ENCODE results near the gene CAMK2B.

Gene CAMK2B

DNA sequence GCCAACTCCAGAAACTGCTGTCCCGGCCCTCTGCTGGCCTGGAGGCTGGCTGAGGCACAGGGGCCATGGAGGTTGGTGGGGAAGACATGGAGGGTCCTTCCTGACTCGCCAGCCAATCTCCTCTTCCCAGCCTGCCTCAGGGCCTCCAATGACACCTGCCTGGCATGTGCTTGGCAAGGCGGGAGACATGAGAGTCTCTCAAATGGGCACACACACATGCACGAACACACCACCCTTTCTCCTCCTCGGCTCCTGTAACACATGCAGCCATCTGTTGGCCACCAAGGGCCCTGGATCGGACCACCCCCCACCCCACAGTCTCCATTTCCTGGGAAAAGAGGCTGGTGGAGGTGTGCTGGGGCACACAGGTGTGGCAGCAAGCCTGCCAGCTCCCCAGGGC lies 68.2 kb downstream of the CAMK2B start:
- whole genome bisulfite sequencing (ENCODE audit: extremely low coverage, insufficient coverage, low lambda C conversion rate) = no CpG with 5 or more reads among the region's 6 CpGs
- Histone ChIP-seq H3K27me3 (ENCODE audit: insufficient read depth, low read length, poor library complexity) (no peaks in the 10 kb centered on the region), H3K79me1 (ENCODE audit: low read length) (no peaks in the 10 kb centered on the region), H2AK5ac (ENCODE audit: low read length) (no peak overlapping the region), H3K27ac (ENCODE audit: low read depth, low read length) (no peak overlapping the region), H3K18ac (ENCODE audit: low read length) (no peak overlapping the region), H2BK15ac (replicated peaks; ENCODE audit: low read depth) (no peak overlapping the region), H4K5ac (ENCODE audit: low read length) (no peak overlapping the region), H3K4me2 (ENCODE audit: low read length) (no peak overlapping the region), H3K79me2 (ENCODE audit: control insufficient read depth, insufficient read depth, low read length) (no peaks in the 10 kb centered on the region), H3K4me1 (ENCODE audit: control insufficient read depth, low read depth, low read length) (no peaks in the 10 kb centered on the region), H3K9ac (ENCODE audit: low read length) (no peak overlapping the region), H3K4ac (ENCODE audit: low read depth, low read length) (no peak overlapping the region), H2BK120ac (ENCODE audit: low read depth, low read length) (no peak overlapping the region), H3K4me3 (ENCODE audit: low read length) (no peak overlapping the region), H2BK5ac (ENCODE audit: low read length) (no peak overlapping the region), H3K56ac (ENCODE audit: low read length) (no peak overlapping the region), H4K8ac (ENCODE audit: low read depth, low read length) (no peak overlapping the region), H3K23ac (ENCODE audit: low read length) (no peak overlapping the region), H3K36me3 (ENCODE audit: control insufficient read depth, insufficient read depth, low read length) (no peaks in the 10 kb centered on the region)
- no peak for DNase-seq

DNA sequence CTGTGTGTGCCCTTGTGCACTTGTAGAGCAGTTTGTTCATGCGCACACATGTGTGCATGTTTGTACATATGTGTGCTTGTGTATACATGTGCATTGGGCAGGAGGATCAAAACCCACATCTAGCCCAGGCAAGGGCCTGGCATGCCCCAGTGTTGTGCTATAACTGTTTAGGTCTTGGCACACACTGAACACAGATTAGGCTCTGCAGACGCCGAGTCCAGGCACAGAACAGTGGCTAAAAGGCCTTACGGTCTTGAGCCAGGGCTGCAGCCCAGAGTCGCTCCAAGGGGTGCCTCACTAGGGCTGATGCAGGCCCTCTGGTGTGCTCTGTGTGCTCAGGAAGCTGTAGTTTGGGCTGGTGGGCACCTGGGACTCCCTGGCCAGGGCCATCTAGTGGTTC lies 68.9 kb downstream of the CAMK2B start:
- no peak overlapping the region for H3K18ac ChIP-seq (ENCODE audit: low read length)
- H3K4me3 ChIP-seq (ENCODE audit: low read length) = no peak overlapping the region
- no peak overlapping the region for H2AK5ac ChIP-seq (ENCODE audit: low read length)
- H2BK5ac ChIP-seq (ENCODE audit: low read length) = no peak overlapping the region
- H3K9ac ChIP-seq (ENCODE audit: low read length) = no peak overlapping the region
- no CpG with 5 or more reads among the region's 5 CpGs for WGBS (ENCODE audit: extremely low coverage, insufficient coverage, low lambda C conversion rate)
- H3K27me3 ChIP-seq (ENCODE audit: insufficient read depth, low read length, poor library complexity) = no peaks in the 10 kb centered on the region
- H3K23ac ChIP-seq (ENCODE audit: low read length) = no peak overlapping the region
- no peak overlapping the region for H3K56ac ChIP-seq (ENCODE audit: low read length)
- H3K79me2 ChIP-seq (ENCODE audit: control insufficient read depth, insufficient read depth, low read length) = no peaks in the 10 kb centered on the region
- H3K4ac ChIP-seq (ENCODE audit: low read depth, low read length) = no peak overlapping the region
- H3K79me1 ChIP-seq (ENCODE audit: low read length) = no peaks in the 10 kb centered on the region
- no peak overlapping the region for H2BK120ac ChIP-seq (ENCODE audit: low read depth, low read length)
- H3K27ac ChIP-seq (ENCODE audit: low read depth, low read length) = no peak overlapping the region
- H4K5ac ChIP-seq (ENCODE audit: low read length) = no peak overlapping the region
- H3K4me1 ChIP-seq (ENCODE audit: control insufficient read depth, low read depth, low read length) = no peaks in the 10 kb centered on the region
- no peak overlapping the region for H2BK15ac ChIP-seq (replicated peaks; ENCODE audit: low read depth)
- H3K36me3 ChIP-seq (ENCODE audit: control insufficient read depth, insufficient read depth, low read length) = no peaks in the 10 kb centered on the region
- no peak overlapping the region for H4K8ac ChIP-seq (ENCODE audit: low read depth, low read length)
- no peak overlapping the region for H3K4me2 ChIP-seq (ENCODE audit: low read length)
- no peak for DNase-seq

DNA sequence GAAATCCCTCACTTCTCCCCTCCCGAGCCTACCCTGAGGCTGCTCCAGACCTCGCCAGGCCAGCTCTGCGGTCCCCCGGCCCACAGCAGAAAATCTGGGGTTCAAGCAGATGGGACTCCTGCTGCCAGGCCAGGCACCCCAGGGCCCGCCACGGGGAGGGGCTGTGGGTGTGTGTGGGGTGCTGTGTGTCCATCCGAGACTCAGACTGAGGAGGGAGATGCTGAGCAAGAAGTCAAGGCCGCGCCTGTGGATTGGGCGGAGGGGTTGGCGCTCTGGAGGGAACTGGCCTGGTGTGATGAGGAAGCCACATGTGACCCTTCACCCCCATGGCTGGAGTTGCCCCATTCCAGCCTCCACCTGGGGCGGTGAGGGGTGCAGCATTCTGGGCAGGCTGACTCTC lies 73.5 kb downstream of the CAMK2B start:
- Histone ChIP-seq H3K4ac (ENCODE audit: low read depth, low read length) (no peak overlapping the region), H3K4me3 (ENCODE audit: low read length) (no peak overlapping the region), H3K9ac (ENCODE audit: low read length) (no peak overlapping the region)

DNA sequence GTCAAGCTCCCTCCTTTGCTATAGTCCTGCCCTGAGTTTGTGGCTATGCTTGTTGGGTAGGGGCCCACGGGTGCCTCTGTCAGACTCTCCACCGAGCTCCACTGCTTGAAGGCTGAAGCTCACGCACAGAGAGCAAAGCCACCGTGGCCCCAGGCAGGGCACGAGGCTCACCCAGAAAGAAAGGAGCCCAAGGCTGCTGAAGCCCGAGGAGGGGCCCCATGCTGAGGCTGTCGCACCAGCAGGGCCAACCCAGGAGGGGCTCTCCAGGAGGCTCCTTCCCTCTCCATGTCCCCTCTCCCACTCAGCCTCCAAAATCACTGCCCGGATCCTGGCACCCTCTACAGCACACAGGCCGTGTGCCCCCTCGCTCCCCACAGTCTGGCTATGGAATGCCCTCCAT lies 74.1 kb downstream of the CAMK2B start:
- no peaks in the 10 kb centered on the region for H3K79me1 ChIP-seq (ENCODE audit: low read length)
- H3K27me3 ChIP-seq (ENCODE audit: insufficient read depth, low read length, poor library complexity) = no peaks in the 10 kb centered on the region
- H2AK5ac ChIP-seq (ENCODE audit: low read length) = no peak overlapping the region
- no peaks in the 10 kb centered on the region for H3K4me1 ChIP-seq (ENCODE audit: control insufficient read depth, low read depth, low read length)
- H3K4me2 ChIP-seq (ENCODE audit: low read length) = no peak overlapping the region
- H3K9ac ChIP-seq (ENCODE audit: low read length) = no peak overlapping the region
- H3K4ac ChIP-seq (ENCODE audit: low read depth, low read length) = no peak overlapping the region
- H3K18ac ChIP-seq (ENCODE audit: low read length) = no peak overlapping the region
- no peak overlapping the region for H2BK15ac ChIP-seq (replicated peaks; ENCODE audit: low read depth)
- H3K79me2 ChIP-seq (ENCODE audit: control insufficient read depth, insufficient read depth, low read length) = no peaks in the 10 kb centered on the region
- H2BK5ac ChIP-seq (ENCODE audit: low read length) = no peak overlapping the region
- no peak overlapping the region for H3K27ac ChIP-seq (ENCODE audit: low read depth, low read length)
- H3K23ac ChIP-seq (ENCODE audit: low read length) = no peak overlapping the region
- no peak overlapping the region for H4K5ac ChIP-seq (ENCODE audit: low read length)
- no peak overlapping the region for H3K4me3 ChIP-seq (ENCODE audit: low read length)
- no peak overlapping the region for H3K56ac ChIP-seq (ENCODE audit: low read length)
- no peak for DNase-seq
- no peaks in the 10 kb centered on the region for H3K36me3 ChIP-seq (ENCODE audit: control insufficient read depth, insufficient read depth, low read length)
- WGBS (ENCODE audit: extremely low coverage, insufficient coverage, low lambda C conversion rate) = no CpG with 5 or more reads among the region's 10 CpGs
- no peak overlapping the region for H4K8ac ChIP-seq (ENCODE audit: low read depth, low read length)
- no peak overlapping the region for H2BK120ac ChIP-seq (ENCODE audit: low read depth, low read length)

More for the DNA sequence above, 73.5 kb downstream of the CAMK2B start:
- Histone ChIP-seq H3K27ac (ENCODE audit: low read depth, low read length) (no peak overlapping the region), H3K23ac (ENCODE audit: low read length) (no peak overlapping the region), H2BK5ac (ENCODE audit: low read length) (no peak overlapping the region), H3K36me3 (ENCODE audit: control insufficient read depth, insufficient read depth, low read length) (no peaks in the 10 kb centered on the region), H3K56ac (ENCODE audit: low read length) (no peak overlapping the region), H3K27me3 (ENCODE audit: insufficient read depth, low read length, poor library complexity) (no peaks in the 10 kb centered on the region), H4K8ac (ENCODE audit: low read depth, low read length) (no peak overlapping the region), H3K4me2 (ENCODE audit: low read length) (no peak overlapping the region), H2BK15ac (replicated peaks; ENCODE audit: low read depth) (no peak overlapping the region), H2AK5ac (ENCODE audit: low read length) (no peak overlapping the region), H3K79me2 (ENCODE audit: control insufficient read depth, insufficient read depth, low read length) (no peaks in the 10 kb centered on the region), H3K18ac (ENCODE audit: low read length) (no peak overlapping the region), H2BK120ac (ENCODE audit: low read depth, low read length) (no peak overlapping the region), H4K5ac (ENCODE audit: low read length) (no peak overlapping the region), H3K4me1 (ENCODE audit: control insufficient read depth, low read depth, low read length) (no peaks in the 10 kb centered on the region), H3K79me1 (ENCODE audit: low read length) (no peaks in the 10 kb centered on the region)
- no peak for DNase-seq
- no CpG with 5 or more reads among the region's 12 CpGs for WGBS (ENCODE audit: extremely low coverage, insufficient coverage, low lambda C conversion rate)

DNA sequence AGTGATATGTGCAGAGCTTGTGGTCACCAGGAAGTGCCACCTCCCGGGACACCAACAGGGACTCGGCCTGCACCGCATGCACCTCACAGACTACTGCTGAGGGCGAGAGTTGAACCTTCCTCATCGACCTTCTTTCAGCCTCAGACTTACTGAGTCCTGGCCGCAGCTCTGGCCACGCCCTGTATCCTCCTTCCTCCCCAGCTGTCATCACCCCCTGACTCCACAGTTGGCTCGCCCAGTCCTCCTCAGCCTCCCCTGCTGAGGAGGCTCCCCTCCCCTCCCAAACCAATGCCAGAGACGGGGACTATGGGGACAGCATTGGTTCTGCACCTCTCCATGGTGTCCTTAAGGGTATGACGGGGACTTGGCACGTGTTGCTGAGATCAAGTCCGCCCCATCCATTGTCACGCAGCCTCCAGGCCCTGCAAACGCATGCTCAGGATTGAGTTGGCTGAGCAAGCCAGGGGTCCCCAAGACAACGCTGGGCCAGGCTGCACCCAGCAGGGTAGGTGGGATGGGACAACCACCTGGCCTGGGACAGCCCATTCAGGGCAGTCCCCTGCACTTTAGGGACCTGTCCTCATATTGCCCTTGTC lies 75.7 kb downstream of the CAMK2B start:
- no peak for DNase-seq
- H3K9ac ChIP-seq (ENCODE audit: low read length) = no peak overlapping the region

More for the DNA sequence above, 75.7 kb downstream of the CAMK2B start:
- WGBS (ENCODE audit: extremely low coverage, insufficient coverage, low lambda C conversion rate) = no CpG with 5 or more reads among the region's 15 CpGs
- Histone ChIP-seq H3K4ac (ENCODE audit: low read depth, low read length) (no peak overlapping the region), H2AK5ac (ENCODE audit: low read length) (no peak overlapping the region), H3K4me2 (ENCODE audit: low read length) (no peak overlapping the region), H2BK5ac (ENCODE audit: low read length) (no peak overlapping the region), H2BK15ac (replicated peaks; ENCODE audit: low read depth) (no peak overlapping the region), H3K23ac (ENCODE audit: low read length) (no peak overlapping the region), H3K4me1 (ENCODE audit: control insufficient read depth, low read depth, low read length) (no peaks in the 10 kb centered on the region), H4K5ac (ENCODE audit: low read length) (no peak overlapping the region), H4K8ac (ENCODE audit: low read depth, low read length) (no peak overlapping the region), H3K27ac (ENCODE audit: low read depth, low read length) (no peak overlapping the region), H3K18ac (ENCODE audit: low read length) (no peak overlapping the region), H3K79me2 (ENCODE audit: control insufficient read depth, insufficient read depth, low read length) (no peaks in the 10 kb centered on the region), H3K27me3 (ENCODE audit: insufficient read depth, low read length, poor library complexity) (no peaks in the 10 kb centered on the region), H2BK120ac (ENCODE audit: low read depth, low read length) (no peak overlapping the region), H3K79me1 (ENCODE audit: low read length) (no peaks in the 10 kb centered on the region), H3K4me3 (ENCODE audit: low read length) (no peak overlapping the region), H3K56ac (ENCODE audit: low read length) (no peak overlapping the region), H3K36me3 (ENCODE audit: control insufficient read depth, insufficient read depth, low read length) (no peaks in the 10 kb centered on the region)
